Measurements from ENCODE around the gene CCDC88B. TPM values are rescaled to one million over a fixed set of nuclear protein-coding genes. Genes with fewer than 3 reads are reported as not detected.

The CCDC88B gene
- total and polyA plus RNA-seq, 9 of the 15 experiments (the other 6 are each of a cell fraction or from before 2014, with no cell fraction given) = 0.13 to 18.1 (median 7.9) TPM

GRCh38 chr11:64331569-64332371 is 8.2 kb upstream of the CCDC88B start (continued):
- TF ChIP-seq FOXA1 (IDR thresholded peaks at IDR 0.05; ENCODE audit: borderline replicate concordance) (no peak), ZNF239 (CRISPR knock-in tag; IDR thresholded peaks at IDR 0.05) (no peak), SMC3 (conservative IDR thresholded peaks at IDR 0.05; ENCODE audit: insufficient read depth, low read depth, low read length) (0 out of 2 replicates have a peak, but pooled peaks have one; percentile 37), CCAR2 (IDR thresholded peaks at IDR 0.05; ENCODE audit: low read depth, low read length) (no peak), SETDB1 (IDR thresholded peaks at IDR 0.05; ENCODE audit: low read length) (no peak), RERE (CRISPR knock-in tag; IDR thresholded peaks at IDR 0.05; ENCODE audit: borderline replicate concordance) (no peak), MNT (conservative IDR thresholded peaks at IDR 0.05) (peak; percentile 54 to 70; a peak in 2 of 4 replicates), POLR3A (IDR thresholded peaks at IDR 0.05; ENCODE audit: borderline replicate concordance, extremely low read depth, insufficient read depth, insufficient read length) (no peak), PHTF2 (CRISPR knock-in tag; IDR thresholded peaks at IDR 0.05) (no peak), KLF10 (CRISPR knock-in tag; IDR thresholded peaks at IDR 0.05) (no peak), TBL1XR1 (IDR thresholded peaks at IDR 0.05; ENCODE audit: low read length in 2 of 2) (peak in 1 of 2 experiments; percentile 42; a peak in 1 of 4 replicates), TAF7 (tag; IDR thresholded peaks at IDR 0.05) (0 out of 2 replicates have a peak, but pooled peaks have one; percentile 19)
- TF ChIP-seq, protein P1, sequence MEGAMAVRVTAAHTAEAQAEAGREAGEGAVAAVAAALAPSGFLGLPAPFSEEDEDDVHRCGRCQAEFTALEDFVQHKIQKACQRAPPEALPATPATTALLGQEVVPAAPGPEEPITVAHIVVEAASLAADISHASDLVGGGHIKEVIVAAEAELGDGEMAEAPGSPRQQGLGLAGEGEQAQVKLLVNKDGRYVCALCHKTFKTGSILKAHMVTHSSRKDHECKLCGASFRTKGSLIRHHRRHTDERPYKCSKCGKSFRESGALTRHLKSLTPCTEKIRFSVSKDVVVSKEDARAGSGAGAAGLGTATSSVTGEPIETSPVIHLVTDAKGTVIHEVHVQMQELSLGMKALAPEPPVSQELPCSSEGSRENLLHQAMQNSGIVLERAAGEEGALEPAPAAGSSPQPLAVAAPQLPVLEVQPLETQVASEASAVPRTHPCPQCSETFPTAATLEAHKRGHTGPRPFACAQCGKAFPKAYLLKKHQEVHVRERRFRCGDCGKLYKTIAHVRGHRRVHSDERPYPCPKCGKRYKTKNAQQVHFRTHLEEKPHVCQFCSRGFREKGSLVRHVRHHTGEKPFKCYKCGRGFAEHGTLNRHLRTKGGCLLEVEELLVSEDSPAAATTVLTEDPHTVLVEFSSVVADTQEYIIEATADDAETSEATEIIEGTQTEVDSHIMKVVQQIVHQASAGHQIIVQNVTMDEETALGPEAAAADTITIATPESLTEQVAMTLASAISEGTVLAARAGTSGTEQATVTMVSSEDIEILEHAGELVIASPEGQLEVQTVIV (CRISPR knock-in tag; IDR thresholded peaks at IDR 0.05; ENCODE audit: borderline replicate concordance) = no peak
- TF ChIP-seq, protein P2, sequence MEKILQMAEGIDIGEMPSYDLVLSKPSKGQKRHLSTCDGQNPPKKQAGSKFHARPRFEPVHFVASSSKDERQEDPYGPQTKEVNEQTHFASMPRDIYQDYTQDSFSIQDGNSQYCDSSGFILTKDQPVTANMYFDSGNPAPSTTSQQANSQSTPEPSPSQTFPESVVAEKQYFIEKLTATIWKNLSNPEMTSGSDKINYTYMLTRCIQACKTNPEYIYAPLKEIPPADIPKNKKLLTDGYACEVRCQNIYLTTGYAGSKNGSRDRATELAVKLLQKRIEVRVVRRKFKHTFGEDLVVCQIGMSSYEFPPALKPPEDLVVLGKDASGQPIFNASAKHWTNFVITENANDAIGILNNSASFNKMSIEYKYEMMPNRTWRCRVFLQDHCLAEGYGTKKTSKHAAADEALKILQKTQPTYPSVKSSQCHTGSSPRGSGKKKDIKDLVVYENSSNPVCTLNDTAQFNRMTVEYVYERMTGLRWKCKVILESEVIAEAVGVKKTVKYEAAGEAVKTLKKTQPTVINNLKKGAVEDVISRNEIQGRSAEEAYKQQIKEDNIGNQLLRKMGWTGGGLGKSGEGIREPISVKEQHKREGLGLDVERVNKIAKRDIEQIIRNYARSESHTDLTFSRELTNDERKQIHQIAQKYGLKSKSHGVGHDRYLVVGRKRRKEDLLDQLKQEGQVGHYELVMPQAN (IDR thresholded peaks at IDR 0.05; ENCODE audit: borderline replicate concordance) = peak; percentile 84; the same call in 1 of the 2 replicates
